Astrocyte (in vitro differentiated cells and primary cell): ENCODE results near the gene ERG. TPM values are rescaled to one million over a fixed set of nuclear protein-coding genes. Genes with fewer than 3 reads are reported as not detected.
A peak's percentile ranks its signal among the peaks of the same experiment; 100 is the strongest.

Experiments
- DNase-seq: peaks from one replicate; pipeline ENCODE4 v3.0.0-alpha.2; 2010; ENCODE audit warnings: low read depth
- FAIRE-seq: peaks from 2 replicates; lab custom pipeline; 2011; peaks lifted over from hg19 to GRCh38; lab: Jason Lieb, UNC
- H2AFZ ChIP-seq: 2 replicates; pipeline ENCODE4 v1.6.0; 2012; ENCODE audit warnings: low read depth, low read length, inconsistent platforms
- H3K27ac ChIP-seq: 2 replicates; pipeline ENCODE4 v1.5.1; 2011; ENCODE audit warnings: low read depth, low read length, inconsistent platforms
- H3K27me3 ChIP-seq: 2 replicates; pipeline ENCODE4 v1.6.0; 2011; ENCODE audit warnings: low read length, inconsistent platforms; ENCODE audit not compliant: insufficient read depth
- H3K36me3 ChIP-seq: 2 replicates; pipeline ENCODE4 v1.5.1; 2011; ENCODE audit warnings: low read length, inconsistent platforms; ENCODE audit not compliant: insufficient read depth
- H3K4me1 ChIP-seq: 2 replicates; pipeline ENCODE4 v1.5.1; 2011; ENCODE audit warnings: low read length, inconsistent platforms; ENCODE audit not compliant: insufficient read depth
- H3K4me2 ChIP-seq: 2 replicates; pipeline ENCODE4 v1.6.0; 2012; ENCODE audit warnings: low read length, inconsistent platforms
- H3K4me3 ChIP-seq: 2 replicates; pipeline ENCODE4 v1.5.1; 2011; ENCODE audit warnings: low read depth, mild to moderate bottlenecking, low read length, inconsistent platforms; ENCODE audit not compliant: insufficient read depth
- H3K79me2 ChIP-seq: 2 replicates; pipeline ENCODE4 v1.6.0; 2012; ENCODE audit warnings: mild to moderate bottlenecking, low read length, inconsistent platforms; ENCODE audit not compliant: insufficient read depth
- H3K9ac ChIP-seq: 2 replicates; pipeline ENCODE4 v1.6.0; 2012; ENCODE audit warnings: mild to moderate bottlenecking, low read length, inconsistent platforms
- H3K9me3 ChIP-seq: 2 replicates; pipeline ENCODE4 v1.5.1; 2012; ENCODE audit warnings: low read depth, mild to moderate bottlenecking, low read length, inconsistent platforms; ENCODE audit not compliant: insufficient read depth
- H4K20me1 ChIP-seq: 2 replicates; pipeline ENCODE4 v1.6.0; 2012; ENCODE audit warnings: low read length, inconsistent platforms; ENCODE audit not compliant: insufficient read depth
- H3K27ac Mint-ChIP-seq: one replicate; pipeline ENCODE4 v1.8.0; 2021; ENCODE audit warnings: mild to moderate bottlenecking, mixed read lengths; ENCODE audit not compliant: unreplicated experiment
- H3K27me3 Mint-ChIP-seq: one replicate; pipeline ENCODE4 v1.8.0; 2021; ENCODE audit warnings: low read depth, mixed read lengths; ENCODE audit not compliant: unreplicated experiment
- H3K36me3 Mint-ChIP-seq: one replicate; pipeline ENCODE4 v1.8.0; 2021; ENCODE audit warnings: low read depth, mixed read lengths; ENCODE audit not compliant: unreplicated experiment
- H3K4me1 Mint-ChIP-seq: one replicate; pipeline ENCODE4 v1.8.0; 2021; ENCODE audit warnings: low read depth, mixed read lengths; ENCODE audit not compliant: unreplicated experiment
- H3K4me3 Mint-ChIP-seq: one replicate; pipeline ENCODE4 v1.8.0; 2021; ENCODE audit warnings: mild to moderate bottlenecking, moderate library complexity, mixed read lengths; ENCODE audit not compliant: unreplicated experiment
- H3K9me3 Mint-ChIP-seq: one replicate; pipeline ENCODE4 v1.8.0; 2021; ENCODE audit warnings: mild to moderate bottlenecking, mixed read lengths; ENCODE audit not compliant: unreplicated experiment
- CTCF ChIP-seq: IDR thresholded peaks from 2 replicates; pipeline ENCODE4 v1.5.1; 2011; ENCODE audit warnings: low read depth, mild to moderate bottlenecking, inconsistent platforms, low read length, moderate library complexity; ENCODE audit not compliant: insufficient read depth
- EZH2 ChIP-seq: IDR thresholded peaks from 2 replicates; pipeline ENCODE4 v1.6.1; 2012; ENCODE audit warnings: mild to moderate bottlenecking, low read length, inconsistent platforms; ENCODE audit not compliant: insufficient read depth
- total RNA-seq: library from RNA; stranded (reverse); gene quantifications from 2 replicates; pipeline ENCODE4 v1.2.1, GENCODE V29; 2021

The ERG gene
- total RNA-seq, 1 donor from 2014 or later: 0.84 TPM

GRCh38 chr21:38354231-38354630, 144.0 kb downstream of the ERG start:
- DNase-seq (no peak), FAIRE-seq (no peak)
- Histone ChIP-seq H3K79me2 (no peaks in the 10 kb centered on the region), H3K36me3 (no peaks in the 10 kb centered on the region), H2AFZ (no peak overlapping the region), H3K27ac (no peak overlapping the region), H3K27me3 (peaks cover 2% of the 10 kb centered on the region), H3K9me3 (no peaks in the 10 kb centered on the region), H3K4me2 (no peak overlapping the region), H4K20me1 (no peaks in the 10 kb centered on the region), H3K9ac (no peak overlapping the region), H3K4me1 (peaks cover 35% of the 10 kb centered on the region), H3K4me3 (no peak overlapping the region)
- H3K27me3 Mint-ChIP-seq: peaks cover 5% of the 10 kb centered on the region
- no peak overlapping the region for H3K4me3 Mint-ChIP-seq
- H3K9me3 Mint-ChIP-seq: peaks cover 13% of the 10 kb centered on the region
- H3K4me1 Mint-ChIP-seq: peaks cover 31% of the 10 kb centered on the region
- no peaks in the 10 kb centered on the region for H3K36me3 Mint-ChIP-seq
- TF ChIP-seq CTCF (no peak), EZH2 (no peak)
- no peak overlapping the region for H3K27ac Mint-ChIP-seq

- H3K27ac ChIP-seq: peak overlapping the region; percentile 81
- H4K20me1 ChIP-seq: no peaks in the 10 kb centered on the region
- peak; percentile 55 for DNase-seq
- peak overlapping the region; percentile 80 for H3K9ac ChIP-seq
- Mint-ChIP-seq H3K9me3 (peaks cover 8% of the 10 kb centered on the region), H3K4me1 (peaks cover 39% of the 10 kb centered on the region), H3K27ac (peak overlapping the region; percentile 96), H3K36me3 (no peaks in the 10 kb centered on the region), H3K27me3 (no peaks in the 10 kb centered on the region), H3K4me3 (peak overlapping the region; percentile 65)
- no peaks in the 10 kb centered on the region for H3K27me3 ChIP-seq
- no peak for FAIRE-seq
- H3K9me3 ChIP-seq: no peaks in the 10 kb centered on the region
- peaks cover 46% of the 10 kb centered on the region for H3K4me1 ChIP-seq
- H3K79me2 ChIP-seq: no peaks in the 10 kb centered on the region
- H3K36me3 ChIP-seq: no peaks in the 10 kb centered on the region
- no peak overlapping the region for H3K4me3 ChIP-seq
- peak overlapping the region; percentile 68 for H3K4me2 ChIP-seq
- H2AFZ ChIP-seq: no peak overlapping the region
- no peak for TF ChIP-seq EZH2
- TF ChIP-seq CTCF: peak; percentile 89
Observed at GRCh38 chr21:38352536-38353219, 145.6 kb downstream of the ERG start.

- Histone ChIP-seq H3K9ac (peak overlapping the region; percentile 80), H4K20me1 (no peaks in the 10 kb centered on the region), H3K9me3 (no peaks in the 10 kb centered on the region), H3K27ac (peak overlapping the region; percentile 81), H3K4me1 (peaks cover 46% of the 10 kb centered on the region), H3K27me3 (no peaks in the 10 kb centered on the region), H3K4me2 (peak overlapping the region; percentile 68), H3K4me3 (no peak overlapping the region), H3K79me2 (no peaks in the 10 kb centered on the region), H2AFZ (peak overlapping the region; percentile 4), H3K36me3 (no peaks in the 10 kb centered on the region)
- H3K27ac Mint-ChIP-seq: peak overlapping the region; percentile 96
- peaks cover 8% of the 10 kb centered on the region for H3K9me3 Mint-ChIP-seq
- no peaks in the 10 kb centered on the region for H3K36me3 Mint-ChIP-seq
- H3K27me3 Mint-ChIP-seq: no peaks in the 10 kb centered on the region
- FAIRE-seq: peak; percentile 60
- peak overlapping the region; percentile 65 for H3K4me3 Mint-ChIP-seq
- no peak for TF ChIP-seq EZH2
- TF ChIP-seq CTCF: no peak
- peaks cover 39% of the 10 kb centered on the region for H3K4me1 Mint-ChIP-seq
- DNase-seq: peak; percentile 93
Observed at GRCh38 chr21:38351961-38352521, 146.2 kb downstream of the ERG start.
